CD4-positive, alpha-beta T cell treated with Interleukin-10 for 1 hour (primary cell): Measurements from ENCODE around the gene ARHGAP42.

Experiments used
- DNase-seq: peaks from one replicate; pipeline ENCODE4 v3.0.0-alpha.2; 2020

ARHGAP42 gene

DNA sequence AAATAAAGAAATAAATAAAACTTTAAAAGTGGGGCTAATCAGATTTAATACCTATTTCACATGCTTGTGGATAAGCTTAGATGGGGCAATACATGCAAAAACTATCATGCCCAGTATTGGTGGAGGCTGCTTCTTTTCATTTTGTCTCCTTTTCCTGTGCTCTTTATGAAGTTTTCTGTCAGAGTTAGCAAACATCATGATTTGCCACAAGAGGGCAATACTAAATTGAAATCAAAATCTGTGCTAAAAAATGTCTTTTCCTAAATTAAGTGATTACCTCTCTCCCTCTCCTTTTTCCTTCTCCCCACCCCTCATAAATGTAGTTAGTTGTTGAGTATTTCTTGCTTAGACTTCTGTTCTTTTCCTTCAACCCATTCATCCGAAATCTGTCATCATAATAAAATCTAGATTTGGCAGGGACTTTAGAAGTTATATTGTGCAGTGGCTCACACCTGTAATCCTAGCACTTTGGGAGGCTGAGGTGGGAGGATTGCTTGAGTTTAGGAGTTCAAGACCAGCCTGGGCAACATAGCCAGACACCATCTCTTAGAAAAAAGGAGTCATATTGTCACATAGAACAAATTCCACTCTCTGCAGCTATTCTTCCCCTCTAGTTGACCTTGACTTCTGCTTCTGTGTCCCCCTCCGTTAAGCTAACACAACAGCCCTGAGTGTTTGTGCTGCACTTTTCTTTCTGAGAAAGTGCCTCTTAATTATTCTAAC lies 4.7 kb upstream of the ARHGAP42 start:
- no peak for DNase-seq

DNA sequence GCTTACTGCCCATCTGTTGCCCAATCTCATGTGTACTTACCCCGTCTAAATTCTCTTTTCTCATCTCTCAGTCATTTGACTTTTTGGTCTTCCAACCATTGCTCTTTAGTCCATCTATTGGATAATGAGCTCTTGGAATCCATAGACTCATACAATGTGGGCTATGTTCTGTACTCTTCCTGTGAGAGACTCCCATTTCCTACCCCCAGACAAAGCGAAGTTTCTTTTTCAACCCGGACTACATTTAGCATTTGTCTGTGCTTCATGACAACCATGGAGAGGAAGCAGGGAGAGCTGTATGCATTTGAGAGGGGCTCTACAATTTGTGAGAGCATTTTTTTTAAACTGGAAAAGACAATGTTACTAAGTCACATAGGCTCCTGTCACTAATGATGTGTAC lies 4.0 kb upstream of the ARHGAP42 start:
- DNase-seq: no peak

DNA sequence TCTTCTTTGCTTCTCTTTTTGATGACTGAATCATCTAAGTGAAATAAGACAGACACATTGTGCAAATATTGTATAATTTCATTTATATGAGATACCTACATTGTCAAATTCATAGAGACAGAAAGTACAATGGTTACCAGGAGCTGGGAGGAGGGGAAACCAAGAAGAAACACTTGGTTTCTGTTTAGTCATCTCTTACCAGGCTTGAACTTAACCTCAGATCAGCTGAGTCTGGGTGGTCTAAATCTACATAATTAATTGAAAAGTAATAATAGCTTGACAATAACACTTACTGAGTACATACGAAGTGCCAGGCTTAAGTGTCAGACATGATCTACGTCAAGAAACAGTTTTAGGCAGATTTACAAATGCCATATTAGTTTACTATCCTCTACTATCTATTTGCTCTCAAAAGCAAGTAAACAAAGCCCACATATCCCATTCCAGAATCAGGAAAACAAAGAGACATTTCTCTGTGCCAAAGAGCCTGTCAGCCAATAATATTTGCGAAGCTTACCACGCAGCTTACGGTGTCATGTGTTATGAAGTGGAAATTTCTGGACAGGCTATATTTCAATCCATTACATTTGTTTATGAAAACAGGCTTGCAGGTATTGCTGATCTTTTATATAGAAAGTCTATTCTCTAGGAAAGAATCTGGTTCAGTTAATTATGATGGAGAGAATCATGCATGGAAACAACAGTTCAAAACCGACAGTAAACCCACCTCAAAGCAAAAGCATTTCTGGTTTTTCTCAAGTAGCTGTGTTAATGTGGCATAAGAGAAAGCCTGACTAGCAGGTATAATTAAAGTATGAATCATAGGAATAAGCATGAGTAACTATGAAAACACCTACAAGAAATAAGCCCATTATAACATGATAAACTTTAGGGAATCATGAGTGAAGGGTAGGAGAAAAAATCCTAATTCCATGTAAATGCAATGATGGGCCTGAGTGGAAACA lies 2.7 kb upstream of the ARHGAP42 start:
- no peak for DNase-seq

DNA sequence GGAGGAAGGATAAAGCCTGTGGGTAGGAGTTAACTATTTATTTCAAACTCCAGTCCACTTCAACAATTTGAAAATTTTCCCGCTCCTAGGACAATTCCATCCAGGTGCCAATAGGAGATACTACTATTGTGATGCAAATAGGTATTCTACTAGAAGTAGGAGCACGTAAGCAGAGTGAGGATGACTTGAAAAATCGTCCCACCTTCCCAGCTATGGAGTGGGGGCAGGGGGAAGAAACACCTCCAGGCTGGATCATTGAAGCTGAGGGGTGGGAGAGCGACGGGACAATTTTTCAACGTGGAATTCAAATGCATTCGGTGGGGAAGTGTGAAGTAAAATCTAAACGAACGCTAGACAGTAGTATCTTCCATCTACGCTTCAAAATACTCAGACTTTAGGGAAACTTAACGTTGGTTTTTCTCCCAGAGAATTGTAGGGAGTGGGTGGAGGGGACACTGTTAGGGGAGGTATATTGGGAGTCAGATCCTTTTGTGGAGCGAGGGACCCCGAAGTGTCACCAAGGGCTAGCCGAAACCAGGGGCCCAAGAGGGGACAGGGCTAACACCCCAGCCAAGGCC lies 523 bp upstream of the ARHGAP42 start:
- DNase-seq: no peak

DNA sequence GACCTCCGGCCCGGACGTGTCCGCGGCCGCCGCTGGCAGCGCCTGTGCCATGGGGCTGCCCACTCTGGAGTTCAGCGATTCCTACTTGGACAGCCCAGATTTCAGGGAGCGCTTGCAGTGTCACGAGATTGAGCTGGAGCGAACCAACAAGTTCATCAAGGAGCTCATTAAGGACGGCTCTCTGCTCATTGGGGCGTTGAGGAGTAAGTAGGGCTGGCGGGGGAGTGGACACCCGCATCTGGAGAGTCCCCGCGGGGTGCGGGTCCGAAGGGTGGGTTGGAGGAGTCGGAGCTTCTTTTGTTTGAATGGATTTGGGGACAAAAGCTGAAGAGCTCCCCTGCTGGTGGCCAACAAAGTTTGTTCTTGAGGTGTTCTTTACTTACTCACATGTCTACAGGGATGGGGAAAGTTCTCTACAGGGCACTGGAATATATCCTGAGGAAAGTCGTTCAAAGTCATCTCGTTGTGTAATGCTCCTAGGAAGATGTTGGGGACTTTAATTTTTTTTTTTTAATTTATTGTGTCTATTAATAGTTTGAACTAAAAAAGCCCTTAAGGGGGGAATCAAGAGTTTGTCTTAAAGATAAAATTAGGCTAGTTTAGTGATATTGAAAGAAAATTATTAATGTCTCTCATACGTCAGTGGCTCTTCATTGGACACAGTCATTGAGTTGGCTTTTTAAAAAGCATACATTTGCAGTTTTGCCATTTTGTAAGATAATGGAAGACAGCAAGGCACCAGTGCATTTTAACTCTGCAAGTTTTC lies 725 bp downstream of the ARHGAP42 start:
- DNase-seq: peak; percentile 7

DNA sequence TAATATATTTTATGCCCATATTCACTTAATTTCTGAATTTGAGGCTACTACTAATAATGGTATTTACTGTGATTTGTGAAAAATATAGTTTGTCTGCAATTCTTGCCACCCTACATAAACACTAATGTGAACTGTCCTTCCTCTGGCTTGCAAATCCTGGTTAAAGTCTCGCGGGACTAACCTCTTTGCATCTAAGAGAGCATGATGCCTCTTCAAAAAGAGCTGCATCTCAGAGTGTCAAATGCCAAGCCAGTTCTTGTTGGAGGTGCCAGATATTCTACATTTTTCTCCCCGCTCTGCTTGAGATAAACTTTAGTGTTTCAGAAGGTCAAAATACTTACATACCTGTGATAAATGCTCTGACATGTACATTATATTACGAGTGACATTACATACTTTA lies 2.1 kb downstream of the ARHGAP42 start:
- no peak for DNase-seq

GRCh38 chr11:100691896-100692653 lies 5.0 kb downstream of the ARHGAP42 start:
- DNase-seq: no peak

- no peak for DNase-seq
These were observed 8.8 kb downstream of the ARHGAP42 start for GRCh38 chr11:100695911-100696310.

DNA sequence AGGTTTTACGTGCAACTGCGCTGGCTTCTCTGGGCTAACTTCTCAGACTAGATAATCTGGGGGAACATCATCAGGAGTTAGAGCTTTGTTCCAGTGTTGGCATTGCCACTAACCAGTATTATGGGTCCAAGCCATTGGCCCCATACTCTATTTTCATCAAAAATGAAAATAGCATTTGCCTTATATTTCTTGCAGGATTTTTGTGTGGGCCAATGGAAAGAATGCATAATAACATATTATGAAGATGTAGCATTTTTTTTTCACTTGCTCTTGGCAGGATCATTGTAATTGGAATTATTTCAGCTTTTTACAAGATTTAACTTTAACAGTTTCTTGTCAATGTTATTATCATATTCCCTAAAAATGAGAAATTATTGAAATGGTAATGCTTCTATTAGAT lies 16.1 kb downstream of the ARHGAP42 start:
- no peak for DNase-seq

DNA sequence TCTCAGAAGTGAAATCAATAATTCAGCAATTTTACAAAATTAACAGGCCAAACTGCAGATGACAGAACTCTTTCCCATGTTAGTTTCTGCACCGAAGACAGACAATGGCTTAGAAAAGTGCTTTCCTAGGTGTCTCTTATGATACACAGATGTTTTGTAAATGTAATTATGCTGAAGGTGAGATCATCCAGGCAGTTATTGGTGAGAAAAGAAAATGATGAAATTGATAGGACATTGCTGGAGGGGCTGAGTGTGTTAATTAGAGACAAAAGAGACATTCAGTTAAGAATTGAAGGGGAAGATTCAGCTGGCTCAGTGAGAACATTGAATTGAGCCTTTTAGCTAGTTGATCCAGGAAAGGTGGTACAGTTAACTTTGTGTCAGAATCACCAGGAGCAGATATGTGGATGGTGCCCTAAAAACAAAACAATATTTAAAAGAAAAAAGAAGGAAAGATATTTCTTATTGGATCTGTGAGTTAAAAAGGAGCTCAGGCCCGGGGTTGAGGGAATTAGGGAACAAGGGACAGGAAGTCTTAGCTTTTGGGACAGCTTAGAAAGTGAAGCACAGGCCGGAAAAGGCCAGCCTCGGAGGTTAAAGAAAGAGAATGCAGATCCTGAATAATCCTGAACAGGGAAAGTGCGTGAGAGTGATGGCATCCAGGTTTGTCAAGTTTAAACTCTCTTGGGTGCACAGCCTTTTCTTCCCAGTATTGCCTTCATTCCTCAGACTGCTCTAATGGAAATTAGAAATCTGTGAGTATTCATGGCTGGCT lies 16.9 kb downstream of the ARHGAP42 start:
- no peak for DNase-seq

- DNase-seq: no peak
These were observed 18.4 kb downstream of the ARHGAP42 start for GRCh38 chr11:100705447-100705846.

GRCh38 chr11:100706179-100706578 lies 19.1 kb downstream of the ARHGAP42 start:
- DNase-seq: no peak

GRCh38 chr11:100709233-100709957 lies 22.3 kb downstream of the ARHGAP42 start:
- no peak for DNase-seq

- DNase-seq: no peak
These were observed 24.9 kb downstream of the ARHGAP42 start for GRCh38 chr11:100711984-100712383.

DNA sequence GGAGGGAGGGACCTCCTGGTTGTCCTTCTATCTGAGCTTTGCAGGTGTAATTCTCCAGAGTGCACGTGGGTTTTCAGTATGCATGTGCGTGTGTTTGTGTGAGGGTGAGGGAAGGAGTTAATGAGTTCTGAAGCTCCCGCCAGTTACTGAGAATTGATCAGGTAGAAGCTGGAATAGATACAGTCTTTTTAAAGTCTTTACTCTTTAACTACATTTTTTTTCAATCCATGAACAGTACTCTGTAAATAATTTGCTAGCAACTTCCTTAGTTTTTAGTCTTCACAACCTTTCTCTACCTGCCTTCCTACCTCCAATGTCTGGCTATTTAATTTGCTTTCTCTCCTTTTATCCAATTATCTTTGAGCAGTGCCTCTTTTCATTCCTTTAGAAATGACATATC lies 25.5 kb downstream of the ARHGAP42 start:
- DNase-seq: no peak

DNA sequence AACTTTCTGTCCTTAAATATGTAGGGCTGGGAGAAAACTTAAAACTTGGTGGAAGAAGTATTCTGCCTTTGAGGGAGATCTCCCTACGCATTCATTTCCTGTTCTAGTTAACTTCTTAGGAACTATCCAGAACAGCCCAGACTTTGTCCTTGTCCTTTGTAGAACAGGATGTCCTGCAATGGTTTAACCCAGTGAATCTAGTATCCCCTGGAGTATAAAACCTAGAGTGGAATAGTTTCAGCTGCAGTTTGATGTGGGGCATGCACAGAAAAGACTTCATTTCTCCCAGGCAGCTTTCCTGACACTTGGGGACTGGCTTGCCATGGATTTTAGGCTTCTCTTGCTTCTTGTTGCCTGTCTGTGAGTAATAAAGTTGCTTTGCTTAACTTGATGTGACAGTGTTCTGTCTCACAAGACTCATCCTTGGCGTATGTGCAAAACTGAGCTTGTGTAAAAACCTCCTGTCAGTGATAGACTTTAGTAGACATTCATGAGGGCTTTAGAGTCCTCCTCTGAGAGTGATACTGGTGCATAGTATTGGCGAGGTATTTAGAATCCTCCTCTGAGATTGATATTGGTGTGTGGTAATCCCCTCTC lies 28.2 kb downstream of the ARHGAP42 start:
- no peak for DNase-seq

DNA sequence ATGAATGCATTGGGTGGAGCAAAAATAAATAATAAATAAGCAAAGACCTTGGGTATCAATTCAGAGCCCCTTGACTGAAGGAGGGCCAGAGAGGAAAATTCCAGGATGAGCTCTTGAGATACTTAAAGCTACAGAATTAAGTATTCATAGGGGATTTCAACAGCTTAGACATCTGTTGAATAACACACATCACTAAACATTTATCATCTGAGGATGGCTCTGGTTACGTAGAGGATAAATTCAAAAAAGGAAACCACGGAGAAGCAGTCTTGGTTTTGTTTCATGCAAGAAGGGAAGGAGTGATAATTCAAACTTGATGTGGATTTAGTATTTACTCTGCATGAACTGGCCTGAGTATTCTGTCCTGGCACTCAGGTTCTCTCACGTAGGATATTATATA lies 29.8 kb downstream of the ARHGAP42 start:
- DNase-seq: no peak

DNA sequence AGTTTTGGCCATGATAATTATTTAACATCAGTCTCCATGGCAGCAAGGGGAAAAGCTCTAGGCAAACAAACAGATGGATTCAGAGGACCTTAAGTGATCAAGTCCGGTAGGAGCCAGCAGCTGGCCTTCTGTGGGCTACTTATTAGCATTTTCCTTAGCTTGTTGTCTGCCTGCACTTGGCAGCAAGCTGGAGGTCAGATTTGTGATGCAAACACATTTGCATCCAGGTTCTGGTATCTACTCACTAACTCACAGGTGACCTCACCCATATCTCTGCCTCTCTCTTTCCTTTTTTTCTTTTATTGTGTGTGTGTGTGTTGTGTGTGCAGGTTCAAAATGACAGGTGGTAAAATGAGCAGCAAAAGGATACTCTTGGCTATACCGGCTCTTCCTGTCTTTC lies 32.3 kb downstream of the ARHGAP42 start:
- DNase-seq: no peak

DNA sequence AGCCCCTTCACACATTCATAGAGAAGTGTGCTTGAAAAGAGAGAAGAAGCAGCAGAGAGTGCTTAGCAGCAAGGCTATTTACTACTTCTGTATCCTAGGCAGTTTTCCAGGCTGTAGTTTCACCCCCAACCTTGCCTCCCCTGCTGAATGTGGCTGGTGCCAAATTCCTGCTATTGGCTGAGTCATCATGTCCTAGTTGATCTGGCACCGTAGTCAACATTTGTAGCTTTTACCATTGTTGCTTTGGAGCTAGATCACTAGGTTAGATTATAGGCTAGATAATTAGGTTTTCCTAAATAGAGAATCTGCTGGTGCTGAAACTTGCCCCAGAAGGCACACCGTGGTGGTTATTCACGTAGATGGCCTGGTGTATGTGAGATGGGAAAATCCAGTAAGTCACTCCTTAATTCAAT lies 32.7 kb downstream of the ARHGAP42 start:
- DNase-seq: no peak

- no peak for DNase-seq
These were observed 39.6 kb downstream of the ARHGAP42 start for GRCh38 chr11:100726680-100727079.
